CD14-positive monocyte (primary cell): Measurements from ENCODE around the gene CCDC9B. TPM values are rescaled to one million over a fixed set of nuclear protein-coding genes. Genes with fewer than 3 reads are reported as not detected.
A peak's percentile ranks its signal among the peaks of the same experiment; 100 is the strongest.

Experiments
- DNase-seq, 3 donors: peaks; one replicate each; pipeline ENCODE4 v3.0.0-alpha.2; 2011 to 2022
- H2AFZ ChIP-seq: 2 replicates; pipeline ENCODE4 v1.6.0; 2012; ENCODE audit warnings: mild to moderate bottlenecking, low read depth, low read length, inconsistent platforms; ENCODE audit not compliant: insufficient read depth, poor library complexity, severe bottlenecking
- H3K27ac ChIP-seq, 2 donors: 1 replicate in 1 of 2; 2 replicates in 1 of 2; pipeline ENCODE4 v1.5.1; 2012 to 2013; ENCODE audit warnings: low read length in 2 of 2, control low read depth in 1 of 2, inconsistent platforms in 1 of 2, low read depth in 1 of 2, mild to moderate bottlenecking in 1 of 2
- H3K27me3 ChIP-seq, 2 donors: one replicate each; pipeline versions ENCODE4 v1.6.0 to v1.6.1; 2011 to 2013; ENCODE audit warnings: low read length in 2 of 2; ENCODE audit not compliant: control insufficient read depth in 2 of 2, insufficient read depth in 2 of 2
- H3K36me3 ChIP-seq, 2 donors: replicated peaks in 1 of 2; 1 replicate in 1 of 2; 2 replicates in 1 of 2; pipeline versions ENCODE4 v1.5.1 to v1.6.1; 2012 to 2013; ENCODE audit warnings: low read length in 2 of 2, control low read depth in 1 of 2, inconsistent platforms in 1 of 2, mild to moderate bottlenecking in 1 of 2; ENCODE audit not compliant: insufficient read depth in 2 of 2, control insufficient read depth in 1 of 2
- H3K4me1 ChIP-seq, 2 donors: 1 replicate in 1 of 2; 2 replicates in 1 of 2; pipeline versions ENCODE4 v1.5.1 to v1.6.1; 2012 to 2013; ENCODE audit warnings: low read length in 2 of 2, control low read depth in 1 of 2, inconsistent platforms in 1 of 2, mild to moderate bottlenecking in 1 of 2, moderate library complexity in 1 of 2; ENCODE audit not compliant: insufficient read depth in 2 of 2, control insufficient read depth in 1 of 2
- H3K4me2 ChIP-seq: replicated peaks from 2 replicates; pipeline ENCODE3; 2012; ENCODE audit warnings: low read length, moderate library complexity, mild to moderate bottlenecking; ENCODE audit not compliant: poor library complexity, severe bottlenecking; ENCODE audit errors: extremely low read depth
- H3K4me3 ChIP-seq, 3 experiments: fragments of 200-600 bp in 1 of 3; sonication (generic) in 1 of 3; replicated peaks in 1 of 3; 1 replicate in 2 of 3; 2 replicates in 1 of 3; pipeline ENCODE4 v1.5.1; 2011 to 2013; ENCODE audit warnings: low read length in 3 of 3, mild to moderate bottlenecking in 3 of 3, control low read depth in 2 of 3, low read depth in 2 of 3, inconsistent platforms in 1 of 3, moderate library complexity in 1 of 3
- H3K79me2 ChIP-seq: 2 replicates; pipeline ENCODE4 v1.6.0; 2012; ENCODE audit warnings: mild to moderate bottlenecking, control low read depth, inconsistent platforms, low read length, moderate library complexity; ENCODE audit not compliant: insufficient read depth
- H3K9ac ChIP-seq: 2 replicates; pipeline ENCODE4 v1.6.0; 2017; ENCODE audit warnings: low read length, mild to moderate bottlenecking; ENCODE audit not compliant: insufficient read depth, poor library complexity, severe bottlenecking
- H3K9me3 ChIP-seq, 2 donors: replicated peaks in 1 of 2; 1 replicate in 1 of 2; 2 replicates in 1 of 2; pipeline versions ENCODE4 v1.5.1 to v1.6.1; 2012 to 2013; ENCODE audit warnings: low read length in 2 of 2, control low read depth in 1 of 2; ENCODE audit not compliant: control insufficient read depth in 1 of 2, insufficient read depth in 1 of 2
- H4K20me1 ChIP-seq: 2 replicates; pipeline ENCODE4 v1.6.0; 2012; ENCODE audit warnings: mild to moderate bottlenecking, low read length, control low read depth, moderate library complexity; ENCODE audit not compliant: insufficient read depth
- H3K27ac Mint-ChIP-seq, 7 donors: one replicate each; pipeline ENCODE4 v1.8.0; 2020; ENCODE audit warnings: mild to moderate bottlenecking in 7 of 7, mixed read lengths in 7 of 7, moderate library complexity in 6 of 7, inconsistent platforms in 2 of 7
- H3K27me3 Mint-ChIP-seq, 3 donors: one replicate each; pipeline ENCODE4 v1.8.0; 2021 to 2022; ENCODE audit warnings: low read depth in 3 of 3, mild to moderate bottlenecking in 3 of 3, mixed read lengths in 3 of 3, moderate library complexity in 3 of 3, inconsistent platforms in 1 of 3
- H3K36me3 Mint-ChIP-seq, 2 donors: one replicate each; pipeline ENCODE4 v1.8.0; 2020; ENCODE audit warnings: mixed read lengths in 2 of 2, inconsistent platforms in 1 of 2, mild to moderate bottlenecking in 1 of 2
- H3K4me1 Mint-ChIP-seq: one replicate; pipeline ENCODE4 v1.8.0; 2020; ENCODE audit warnings: mild to moderate bottlenecking, mixed read lengths
- H3K4me3 Mint-ChIP-seq, 2 donors: one replicate each; pipeline ENCODE4 v1.8.0; 2020; ENCODE audit warnings: mild to moderate bottlenecking in 2 of 2, mixed read lengths in 2 of 2, moderate library complexity in 1 of 2
- H3K9me3 Mint-ChIP-seq, 7 donors: one replicate each; pipeline ENCODE4 v1.8.0; 2020 to 2022; ENCODE audit warnings: mixed read lengths in 7 of 7, mild to moderate bottlenecking in 6 of 7, moderate library complexity in 6 of 7, inconsistent platforms in 2 of 7
- CTCF ChIP-seq: fragments of 200-600 bp; IDR thresholded peaks from one replicate; pipeline ENCODE4 v1.8.0; 2022; ENCODE audit warnings: antibody characterized with exemption, mild to moderate bottlenecking
- WGBS: methylation state at CpG from one replicate; pipeline ENCODE4 v1.1.5; 2013; ENCODE audit warnings: missing lambda C conversion rate; ENCODE audit not compliant: insufficient coverage; 5-methylcytosine and 5-hydroxymethylcytosine counted together
- intact Hi-C, 2 donors: fragments of 100-400 bp; cut with micrococcal nuclease; formaldehyde crosslinking; loops; one replicate each; pipeline versions ENCODE4 v1.15.0 to v1.15.1; 2023
- polyA plus RNA-seq, 3 donors: library from polyadenylated mRNA; depleted of rRNA in 1 of 3; unstranded in 2 of 3; stranded (reverse) in 1 of 3; fragments of 300-500 nt in 2 of 3; fragments of >200 nt in 1 of 3; fragmentation: Illumina TruSeq in 2 of 3; gene quantifications; 1 replicate in 2 of 3; 2 replicates in 1 of 3; pipeline ENCODE4 v1.2.3, GENCODE V29; 2012 to 2021

Gene CCDC9B
- polyA plus RNA-seq, 3 donors = 0.13 to 2.2 (median 0.39) TPM

- no peaks in the 10 kb centered on the region for H3K36me3 ChIP-seq
- intact Hi-C loops = no loop called here
- Mint-ChIP-seq H3K27ac (peak overlapping the region in 2 of 7 donors; percentile 36 to 41), H3K4me3 (no peak overlapping the region), H3K36me3 (no peaks in the 10 kb centered on the region), H3K9me3 (peaks cover 0 to 4% (median 3%) of the 10 kb centered on the region in 7 donors), H3K4me1 (peaks cover 21% of the 10 kb centered on the region), H3K27me3 (peaks cover 2 to 7% (median 2%) of the 10 kb centered on the region in 3 donors)
- DNase-seq = peak in 1 of 3 donors; percentile 27
- no peaks in the 10 kb centered on the region for H3K9me3 ChIP-seq
- no peak overlapping the region for H3K4me3 ChIP-seq
- H3K4me1 ChIP-seq = peaks cover 14 to 22% of the 10 kb centered on the region in 2 donors
- no peak for TF ChIP-seq CTCF
- H3K4me2 ChIP-seq = no peak overlapping the region
- H2AFZ ChIP-seq = no peak overlapping the region
- H3K9ac ChIP-seq = no peak overlapping the region
- H3K27ac ChIP-seq = no peak overlapping the region
- H3K79me2 ChIP-seq = no peaks in the 10 kb centered on the region
- no peaks in the 10 kb centered on the region for H4K20me1 ChIP-seq
- WGBS = 40% methylated on average over 1 of the region's 2 CpGs
- no peaks in the 10 kb centered on the region for H3K27me3 ChIP-seq
Observed at GRCh38 chr15:40372981-40373380, 32.2 kb upstream of the CCDC9B start.

- Mint-ChIP-seq H3K4me1 (peaks cover 29% of the 10 kb centered on the region), H3K4me3 (no peak overlapping the region), H3K27ac (no peak overlapping the region), H3K9me3 (no peaks in the 10 kb centered on the region), H3K27me3 (peaks cover 2 to 8% (median 6%) of the 10 kb centered on the region in 3 donors), H3K36me3 (peaks cover 4% of the 10 kb centered on the region in 2 donors)
- no peak overlapping the region for H3K9ac ChIP-seq
- no peak overlapping the region for H3K4me2 ChIP-seq
- H3K36me3 ChIP-seq = no peaks in the 10 kb centered on the region
- no peaks in the 10 kb centered on the region for H3K9me3 ChIP-seq
- no peaks in the 10 kb centered on the region for H4K20me1 ChIP-seq
- TF ChIP-seq CTCF = no peak
- peaks cover 24 to 35% of the 10 kb centered on the region in 2 donors for H3K4me1 ChIP-seq
- no peak overlapping the region for H2AFZ ChIP-seq
- no peaks in the 10 kb centered on the region for H3K27me3 ChIP-seq
- no peak for DNase-seq
- no peak overlapping the region for H3K4me3 ChIP-seq
- H3K27ac ChIP-seq = no peak overlapping the region
- over 99% methylated on average over 11 of the region's 13 CpGs for WGBS
- intact Hi-C loops = loop anchor here (5.0 kb wide), 2 partner anchors 37 to 52 kb away; partner anchors contain the start of gene IVD (in 1 of the 2)
- H3K79me2 ChIP-seq = no peaks in the 10 kb centered on the region
Observed at GRCh38 chr15:40369971-40370370, 29.2 kb upstream of the CCDC9B start.
